GM19438 (cell line): ENCODE measurements around the gene SCARB1.

ENCODE experiments used
- ATAC-seq: cut with Tn5 transposase; IDR thresholded peaks from one replicate; pipeline ENCODE4 v1.9.1; 2021; ENCODE audit warnings: low read depth; ENCODE audit not compliant: unreplicated experiment

Gene SCARB1

DNA sequence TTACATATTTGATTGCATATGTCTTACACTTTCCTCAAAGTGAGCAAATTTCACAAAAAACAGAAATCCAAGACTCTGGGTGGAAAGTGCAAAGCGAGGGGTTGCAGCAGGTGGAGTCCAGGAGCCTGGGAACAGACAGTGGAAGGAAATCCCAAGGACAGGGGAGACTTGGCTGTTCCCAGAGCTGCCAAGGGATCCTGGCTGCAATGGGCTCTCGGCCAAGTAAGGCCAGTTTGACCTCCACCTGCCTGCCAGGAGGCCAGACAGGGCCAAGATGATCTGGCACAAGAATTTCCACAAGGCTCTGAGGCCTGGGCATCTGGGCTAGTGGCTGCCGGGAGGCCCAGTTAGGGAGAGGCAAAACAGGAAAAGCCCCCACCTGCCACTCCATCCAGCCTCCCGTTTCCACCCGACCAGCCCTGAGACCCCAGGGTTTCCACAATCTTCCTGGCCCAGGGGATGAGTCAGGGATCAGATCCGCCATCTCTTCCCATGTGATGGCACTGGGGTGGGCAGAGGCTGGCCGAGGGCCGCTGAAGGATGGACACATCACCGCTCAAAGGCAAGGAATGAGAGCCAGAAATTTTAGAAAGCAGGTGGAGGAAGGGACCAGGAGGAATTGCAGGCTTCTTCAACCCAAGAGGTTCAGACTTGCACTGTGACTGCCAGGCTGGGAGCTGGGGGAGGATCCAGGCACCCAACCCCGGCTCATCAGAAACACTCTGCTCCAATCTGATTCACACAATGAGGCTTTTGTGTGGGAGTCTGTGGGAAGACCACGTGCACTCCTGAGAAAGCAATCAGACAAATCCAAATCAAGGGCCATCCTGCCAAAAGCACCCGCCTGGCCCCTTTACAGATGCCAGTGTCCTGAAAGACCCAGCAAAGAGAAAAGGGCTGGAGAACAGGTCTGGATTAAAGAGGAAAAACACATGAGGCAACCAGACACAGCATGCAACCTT, 16.3 kb downstream of the SCARB1 start:
- ATAC-seq: no peak

DNA sequence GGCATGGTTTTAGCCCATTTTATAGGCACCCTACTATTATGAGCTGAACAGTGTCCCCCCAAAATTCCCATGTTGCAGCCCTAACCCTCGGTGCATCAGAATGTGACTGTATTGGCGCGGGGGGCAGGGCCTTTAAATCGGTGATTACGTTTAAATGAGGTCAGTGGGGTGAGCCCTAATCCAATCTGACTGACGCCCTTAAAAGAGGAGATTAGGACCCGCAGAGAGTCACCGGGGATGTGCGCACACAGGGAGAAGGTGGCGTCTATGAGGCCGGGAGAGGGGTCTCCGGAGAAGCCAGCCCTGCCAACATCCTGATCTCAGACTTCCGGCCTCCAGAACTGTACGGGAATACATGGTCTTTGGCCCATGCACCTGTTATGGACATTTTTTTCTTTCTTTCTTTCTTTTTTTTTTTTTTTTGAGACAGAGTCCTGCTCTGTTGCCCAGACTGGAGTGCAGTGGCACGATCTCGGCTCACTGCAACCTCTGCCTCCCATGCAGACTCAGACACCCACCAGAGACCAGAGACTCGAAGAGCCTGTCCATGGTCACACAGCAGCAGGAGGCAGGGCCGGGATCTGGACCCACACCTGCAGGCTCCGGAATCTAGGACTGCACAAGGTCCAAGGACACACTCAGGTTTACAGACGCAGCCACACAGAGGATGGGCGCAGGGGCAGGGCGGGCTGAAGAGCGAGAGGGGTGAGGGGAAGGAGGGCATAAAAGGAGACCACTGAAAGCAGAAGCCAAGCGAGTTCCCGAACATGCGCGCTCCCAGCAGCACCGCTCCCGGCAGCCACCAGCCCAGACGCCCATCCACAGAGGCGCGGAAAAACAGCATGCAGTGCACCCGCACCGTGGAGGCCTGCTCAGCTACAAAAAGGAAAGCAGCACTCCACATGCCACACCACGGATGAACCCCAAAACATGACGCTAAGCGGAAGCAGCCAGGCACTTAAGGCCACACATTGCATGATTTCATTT, 19.0 kb downstream of the SCARB1 start:
- ATAC-seq: no peak

DNA sequence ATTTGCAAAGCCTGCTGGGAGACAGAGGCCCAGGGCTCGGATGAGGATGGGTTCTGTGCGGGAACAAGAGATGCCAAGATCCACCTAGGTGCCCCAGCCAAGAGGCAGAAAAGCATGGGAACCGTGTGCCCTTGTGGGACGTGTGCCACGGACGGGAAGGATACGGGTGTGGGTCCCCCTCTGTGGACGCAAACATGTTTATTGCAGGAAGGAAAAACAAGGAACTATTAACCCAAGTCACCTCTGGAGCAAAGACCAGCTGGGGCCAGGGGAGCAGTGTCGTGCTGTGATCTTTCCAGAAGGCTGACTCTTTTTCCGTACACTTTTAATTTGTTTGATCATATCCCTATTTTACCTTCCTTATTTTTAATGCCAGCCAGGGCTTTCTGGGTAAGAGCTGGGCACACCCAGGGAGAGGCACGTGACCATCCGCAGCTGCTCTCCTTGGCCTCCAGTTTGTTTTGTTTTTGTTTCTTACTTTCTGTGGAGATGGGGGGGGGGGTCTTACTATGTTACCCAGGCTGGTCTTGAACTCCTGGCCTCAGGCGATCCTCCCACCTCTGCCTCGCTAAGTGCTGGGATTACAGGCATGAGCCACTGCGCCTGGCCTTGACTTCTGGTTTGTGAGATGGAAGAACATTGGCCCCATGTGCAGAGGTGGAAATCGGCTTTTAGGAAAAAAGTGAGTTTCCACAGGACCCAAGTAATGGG, 20.7 kb downstream of the SCARB1 start:
- ATAC-seq: no peak

DNA sequence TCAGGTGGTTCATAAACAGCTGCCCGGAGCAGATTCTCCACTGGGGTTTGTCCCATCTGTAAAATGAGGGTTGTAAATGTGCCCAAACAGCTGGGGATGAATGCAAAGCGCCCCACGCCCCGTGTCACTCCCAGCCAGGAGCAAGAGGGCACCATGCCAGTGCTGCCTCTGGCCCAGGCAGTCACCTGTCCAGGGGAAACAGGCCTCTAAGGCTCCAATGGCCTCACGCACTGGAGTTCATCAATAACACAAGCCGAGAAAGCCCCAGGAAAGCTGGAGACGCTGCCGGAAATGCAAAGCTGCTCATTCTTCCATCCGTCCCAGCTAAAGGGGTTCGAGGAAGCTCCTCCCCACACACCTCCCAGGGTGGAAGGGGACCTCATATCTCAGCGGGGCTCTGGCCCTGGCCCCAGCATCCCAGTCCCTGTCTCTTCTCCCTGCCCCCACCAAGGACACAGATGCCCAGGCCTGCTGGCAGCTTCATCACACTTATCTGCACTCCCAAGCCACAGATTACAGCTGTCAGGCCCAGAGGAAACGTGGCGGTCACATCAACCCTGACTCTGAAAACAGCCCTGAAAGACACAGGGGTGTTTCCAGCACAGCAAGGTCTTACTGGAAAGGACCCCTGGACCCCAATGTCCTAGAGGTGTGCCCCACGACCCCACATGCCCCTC, 21.5 kb downstream of the SCARB1 start:
- no peak for ATAC-seq

DNA sequence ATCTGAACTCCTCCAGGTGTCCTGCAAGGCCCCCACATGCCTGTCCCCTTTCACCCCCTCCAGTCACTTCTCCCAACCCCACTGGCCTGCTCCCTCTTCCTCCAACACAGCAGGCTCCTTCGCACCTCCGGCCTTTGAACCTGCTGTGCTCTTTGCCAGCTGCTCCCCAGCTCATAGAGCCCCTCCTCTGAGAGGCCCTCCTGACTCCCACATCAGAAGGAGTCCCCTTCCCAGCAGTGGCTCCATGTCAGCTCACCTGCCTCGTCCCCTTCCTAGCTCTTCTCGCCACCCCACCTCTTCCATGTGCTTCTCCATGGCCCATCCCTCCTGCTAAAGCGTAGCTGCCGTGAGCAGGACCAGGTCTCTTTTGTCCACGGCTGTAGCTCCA, 22.1 kb downstream of the SCARB1 start:
- ATAC-seq: no peak

DNA sequence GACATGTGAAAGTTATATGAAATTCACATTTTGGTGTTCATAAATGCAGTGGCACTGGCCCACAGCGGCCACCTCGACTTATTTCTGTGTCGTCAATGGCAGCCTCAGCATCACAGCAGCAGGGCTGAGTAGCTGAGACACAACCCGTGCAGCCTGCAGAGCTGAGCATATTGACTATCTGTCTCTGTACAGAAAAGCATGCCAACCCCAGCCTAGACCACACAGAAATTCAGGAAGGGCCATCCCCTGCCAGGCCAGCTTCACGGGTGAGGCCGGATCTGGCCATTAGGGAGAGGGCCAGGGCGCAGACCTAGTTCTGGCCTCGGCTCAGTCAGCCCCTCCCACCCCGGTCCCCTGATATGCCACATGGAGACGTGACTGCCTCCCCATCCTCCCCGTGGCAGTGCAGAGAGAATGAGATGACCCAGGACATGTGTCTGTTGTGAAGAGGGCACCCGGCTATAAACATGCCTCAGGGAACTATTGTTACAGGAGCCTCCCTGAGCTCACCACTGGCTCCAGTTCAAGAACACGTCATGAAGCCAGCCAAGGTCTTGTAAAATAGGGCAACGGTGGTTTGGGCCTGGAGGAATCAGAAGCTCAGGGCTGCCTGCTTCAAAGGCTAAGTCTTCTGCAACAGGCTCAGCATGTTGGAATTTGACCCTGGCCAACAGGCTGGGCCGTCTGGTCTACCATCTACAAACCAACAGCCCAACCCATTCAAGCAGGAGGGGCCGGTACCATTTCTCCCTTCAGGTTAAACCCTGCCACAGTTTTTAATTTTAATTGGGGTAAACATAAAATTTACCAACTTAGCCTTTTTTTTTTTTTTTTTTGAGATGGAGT, 25.5 kb downstream of the SCARB1 start:
- no peak for ATAC-seq

DNA sequence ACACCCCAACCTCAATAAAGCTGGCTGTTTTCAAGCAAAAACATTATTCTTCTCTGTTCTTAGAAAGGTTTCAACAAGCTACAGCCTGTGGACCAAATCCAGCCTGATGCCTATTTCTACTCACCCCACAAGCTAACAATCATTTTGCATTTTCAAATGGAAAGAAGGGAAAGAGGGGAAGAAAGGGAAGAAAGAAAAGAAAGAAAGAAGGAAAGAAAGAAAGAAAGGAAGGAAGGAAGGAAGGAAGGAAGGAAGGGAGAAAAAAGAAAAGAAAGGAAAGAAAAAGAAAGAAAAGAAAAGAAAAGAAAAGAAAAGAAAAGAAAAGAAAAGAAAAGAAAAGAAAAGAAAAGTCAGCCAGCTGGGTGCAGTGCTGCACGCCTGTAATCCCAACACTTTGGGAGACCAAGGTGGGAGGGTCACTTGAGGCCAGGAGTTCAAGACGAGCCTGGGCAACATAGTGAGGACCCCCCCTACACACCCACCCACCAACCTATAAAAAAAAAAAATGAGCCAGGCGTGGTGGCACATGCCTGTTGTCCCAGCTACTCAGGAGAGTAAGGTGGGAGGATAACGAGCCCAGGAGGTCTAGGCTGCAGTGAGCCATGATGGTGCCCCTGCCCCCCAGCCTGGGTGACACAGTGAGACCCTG, 26.3 kb downstream of the SCARB1 start:
- ATAC-seq: no peak

DNA sequence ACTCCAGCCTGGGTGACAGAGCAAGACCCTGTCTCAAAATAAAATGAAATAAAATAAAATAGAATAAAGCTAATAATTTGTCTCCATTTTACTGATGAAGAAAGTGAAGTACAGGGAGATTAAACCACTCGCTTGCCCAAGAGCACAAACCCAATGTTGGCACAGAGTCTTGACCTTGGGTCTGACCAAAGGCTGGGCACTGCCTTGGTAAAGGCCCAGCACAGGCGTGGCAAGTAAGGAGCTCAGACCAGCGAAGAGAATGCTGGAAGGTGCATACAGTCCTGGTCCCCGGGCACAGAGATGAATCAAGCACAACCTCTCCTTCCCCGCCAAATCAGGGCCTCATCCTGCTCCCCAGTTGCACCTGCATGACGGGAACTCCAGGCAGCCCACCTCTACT, 26.9 kb downstream of the SCARB1 start:
- no peak for ATAC-seq

DNA sequence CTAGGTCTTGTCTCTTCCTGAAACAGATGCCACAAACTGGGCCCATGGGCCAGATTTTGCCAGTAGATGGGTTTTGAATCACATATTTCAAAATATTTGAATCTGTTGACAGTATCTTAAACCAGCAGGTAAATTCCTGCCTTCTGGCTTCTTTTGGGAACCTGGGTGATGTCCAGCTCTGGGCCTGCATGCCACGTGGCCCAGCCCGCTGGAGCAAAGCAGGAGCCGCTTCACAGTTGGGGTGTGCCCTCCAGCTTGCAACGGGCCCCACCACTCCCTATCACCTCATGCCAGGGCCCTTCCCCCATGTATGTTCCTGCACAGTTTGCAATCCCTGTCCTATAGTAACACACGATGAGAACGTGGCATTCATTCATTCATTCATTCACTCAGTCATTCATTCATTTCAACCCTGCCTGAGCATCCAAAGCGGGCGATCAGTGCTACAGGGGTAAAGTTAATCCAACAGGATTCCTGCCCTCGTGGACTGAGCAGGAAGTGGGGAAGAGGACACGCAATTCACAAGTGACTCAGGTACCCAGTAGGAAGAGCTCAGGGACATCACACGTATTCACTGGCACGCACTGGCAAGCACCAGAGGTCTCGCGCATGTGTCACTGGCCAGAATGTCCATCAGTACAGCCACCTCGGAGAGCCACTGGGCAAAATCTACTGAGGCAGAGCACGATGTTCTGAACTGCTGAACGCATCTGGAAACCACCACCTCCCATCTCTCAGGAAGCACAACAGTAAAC, 27.8 kb downstream of the SCARB1 start:
- ATAC-seq: no peak

DNA sequence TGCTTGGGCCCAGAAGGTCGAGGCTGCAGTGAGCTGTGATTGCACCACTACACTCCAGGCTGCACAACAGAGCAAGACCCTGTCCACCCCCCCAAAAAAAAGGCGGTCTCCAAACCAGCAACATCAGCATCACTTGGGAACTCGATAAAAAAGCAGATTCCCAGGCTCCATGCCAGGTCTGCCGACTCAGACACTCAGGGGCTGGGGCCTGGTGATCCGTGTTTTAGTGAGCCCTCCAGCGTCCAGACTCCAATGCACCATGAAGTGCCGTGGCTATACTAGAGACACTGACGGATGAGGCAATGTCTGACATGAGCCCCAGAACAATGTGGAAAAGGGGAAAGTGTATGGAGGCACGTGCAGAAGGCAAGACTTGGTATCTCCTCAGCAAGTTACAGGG, 28.8 kb downstream of the SCARB1 start:
- ATAC-seq: no peak

DNA sequence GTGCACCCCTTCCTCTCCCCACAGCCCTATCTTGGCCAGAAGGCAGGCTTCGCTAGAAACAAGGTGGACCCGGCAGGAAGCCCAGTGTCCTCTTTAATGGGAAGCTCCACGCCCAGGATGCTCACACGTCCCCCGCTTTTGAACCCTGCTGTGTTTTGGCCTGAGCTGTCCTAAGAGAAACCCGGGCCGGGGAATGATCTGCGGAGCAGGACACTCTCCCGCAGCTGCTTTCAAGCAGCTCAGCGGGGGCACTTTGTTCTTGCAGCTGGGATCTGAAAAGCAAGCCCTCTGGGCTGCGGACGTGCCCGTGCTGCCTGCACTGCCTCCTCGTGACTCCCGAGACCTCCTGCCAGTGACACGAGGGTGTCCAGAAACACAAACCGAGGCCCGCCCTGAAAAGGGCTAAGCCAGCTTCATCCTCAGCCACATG, 30.0 kb downstream of the SCARB1 start:
- no peak for ATAC-seq

DNA sequence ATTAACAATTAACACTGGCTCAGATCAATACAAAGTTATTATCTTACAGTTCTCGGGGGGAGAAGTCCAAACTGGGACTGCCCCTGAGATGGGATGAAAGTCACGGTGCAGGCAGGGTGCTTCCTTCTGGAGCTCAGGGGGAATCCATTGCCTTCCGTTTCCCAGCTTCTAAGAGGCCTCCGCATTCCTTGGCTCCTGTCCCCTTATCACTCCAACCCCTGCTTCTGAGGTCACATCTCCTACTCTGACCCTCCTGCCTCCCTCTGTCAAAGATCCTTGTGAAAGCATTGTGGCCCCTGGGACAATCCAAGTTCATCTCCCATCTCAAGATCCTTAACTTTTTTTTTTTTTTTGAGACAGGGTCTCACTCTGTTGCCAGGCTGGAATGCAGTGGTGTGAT, 30.8 kb downstream of the SCARB1 start:
- ATAC-seq: no peak

DNA sequence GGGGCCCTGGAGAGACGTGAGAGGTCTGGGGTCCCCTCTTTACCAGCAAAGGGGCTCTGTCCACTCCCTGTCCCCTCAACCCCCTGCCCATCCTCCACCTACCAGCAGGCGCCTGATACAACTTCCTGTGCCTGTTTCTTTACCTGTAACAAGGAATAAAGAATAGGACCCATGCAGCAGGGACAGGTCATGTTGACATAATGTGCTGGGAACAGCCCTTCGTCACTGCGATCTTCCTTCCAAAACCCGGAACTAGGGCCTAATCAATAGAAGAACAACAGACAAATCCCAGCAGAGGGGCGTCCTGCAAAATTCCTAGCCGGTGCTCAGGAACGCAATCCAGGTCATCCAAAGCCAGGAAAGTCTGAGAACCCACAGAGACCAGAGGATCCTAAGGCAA, 32.1 kb downstream of the SCARB1 start:
- ATAC-seq: no peak

DNA sequence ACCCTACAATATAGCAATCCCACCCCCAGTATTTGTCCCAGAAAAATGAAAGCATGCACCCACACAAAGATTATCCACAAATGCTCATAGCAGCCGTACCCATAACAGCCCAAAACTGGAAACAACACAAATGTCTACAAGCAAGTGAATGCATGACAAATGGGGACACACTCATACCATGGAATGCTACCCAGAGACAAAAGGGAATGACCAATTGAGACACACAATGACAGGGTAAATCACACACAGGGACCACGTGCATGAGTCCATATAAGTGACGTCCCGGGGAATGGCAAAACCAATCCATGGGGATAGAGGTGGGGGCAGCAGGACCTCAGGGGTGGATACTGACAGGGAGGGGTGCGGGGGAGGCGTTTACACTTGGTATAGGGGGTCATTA, 33.4 kb downstream of the SCARB1 start:
- ATAC-seq: no peak

DNA sequence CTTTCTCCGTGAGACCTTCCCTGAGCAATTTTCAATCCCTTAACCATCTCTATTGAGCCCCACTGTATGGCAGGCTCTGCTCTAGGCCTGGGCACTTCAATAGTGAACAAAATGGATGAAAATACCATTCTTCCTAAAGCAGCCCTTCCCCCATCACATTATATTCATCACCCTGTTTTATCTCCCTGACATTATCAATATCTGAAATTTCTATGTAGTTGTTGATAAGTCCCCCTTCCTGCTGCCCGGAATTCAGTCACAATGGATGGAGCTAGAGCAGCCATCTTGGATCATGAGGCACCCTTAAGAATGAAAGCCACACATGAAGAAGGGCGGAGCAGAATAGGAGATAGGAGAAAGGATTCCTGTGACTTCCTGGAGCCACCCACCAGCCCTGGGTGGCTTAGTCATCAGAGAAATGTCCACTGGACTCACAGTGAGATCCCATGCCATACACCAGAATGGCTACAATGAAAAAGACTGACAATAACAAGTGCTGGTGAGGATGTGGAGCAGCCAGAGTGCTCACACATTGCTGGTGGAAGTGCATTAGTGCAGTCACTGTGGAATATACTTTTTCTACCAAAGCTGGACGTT, 33.9 kb downstream of the SCARB1 start:
- no peak for ATAC-seq

DNA sequence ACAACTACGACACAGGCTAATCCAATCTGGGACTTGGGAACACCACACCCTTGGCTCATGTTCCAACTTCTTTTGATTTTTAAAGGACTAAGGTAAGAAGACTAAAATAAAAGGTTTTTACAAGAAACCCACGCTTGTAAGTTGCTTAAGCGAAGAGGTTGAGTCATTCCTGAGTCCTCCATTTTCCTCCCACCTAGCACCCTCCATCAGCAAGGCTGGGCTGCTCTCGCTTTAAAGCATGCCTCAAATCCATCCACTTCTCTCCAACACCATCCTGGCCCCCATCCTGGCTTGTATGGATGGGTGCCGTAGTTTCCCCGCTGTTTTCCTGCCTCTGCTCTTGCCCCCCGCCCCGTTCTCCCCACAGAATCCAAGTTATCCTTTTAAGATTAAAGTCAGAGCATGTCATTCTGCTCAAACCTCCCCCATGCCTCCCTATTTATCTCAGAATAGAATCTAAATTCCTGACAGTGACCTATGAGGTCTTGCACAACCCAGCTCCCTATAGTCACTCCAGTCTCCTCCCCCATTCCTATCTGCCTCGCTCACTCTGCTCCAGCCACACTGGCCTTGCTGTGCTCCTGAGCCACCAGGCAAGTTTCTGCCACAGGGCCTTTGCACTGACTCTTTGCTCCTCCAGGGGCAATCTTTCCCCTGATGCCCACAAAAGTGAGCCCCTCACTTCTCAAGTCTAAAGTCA, 34.5 kb downstream of the SCARB1 start:
- ATAC-seq: no peak
